Psoas muscle (tissue), 8 donors: ENCODE measurements around the gene FAHD1. TPM values are rescaled to one million over a fixed set of nuclear protein-coding genes. Genes with fewer than 3 reads are reported as not detected.

ENCODE experiments used
- ATAC-seq, 4 donors: fragments of 200-7000 bp; cut with Tn5 transposase; one replicate each; pipeline ENCODE4 v1.9.1; 2020; ENCODE audit warnings: moderate library complexity in 3 of 4, mild to moderate bottlenecking in 2 of 4
- DNase-seq, 2 donors: peaks; one replicate each; pipeline ENCODE4 v3.0.0-alpha.2; 2020
- H3K27ac ChIP-seq: fragments of 200-600 bp; one replicate; pipeline ENCODE4 v1.8.0; 2022
- H3K27me3 ChIP-seq, 3 donors: fragments of 200-600 bp in 1 of 3; one replicate each; pipeline versions ENCODE4 v1.6.1 to v1.8.0; 2013 to 2022; ENCODE audit warnings: low read length in 2 of 3, mild to moderate bottlenecking in 2 of 3, moderate library complexity in 1 of 3; ENCODE audit not compliant: insufficient read depth in 3 of 3
- H3K36me3 ChIP-seq, 2 donors: fragments of 200-600 bp in 1 of 2; one replicate each; pipeline versions ENCODE4 v1.6.1 to v1.8.0; 2013 to 2022; ENCODE audit warnings: low read depth in 1 of 2, mild to moderate bottlenecking in 1 of 2, moderate library complexity in 1 of 2; ENCODE audit not compliant: insufficient read depth in 1 of 2
- H3K4me1 ChIP-seq: fragments of 200-600 bp; one replicate; pipeline ENCODE4 v1.8.0; 2022
- H3K4me3 ChIP-seq: fragments of 200-600 bp; one replicate; pipeline ENCODE4 v1.8.0; 2022; ENCODE audit warnings: mild to moderate bottlenecking
- H3K9me3 ChIP-seq: fragments of 200-600 bp; one replicate; pipeline ENCODE4 v1.8.0; 2022
- WGBS, 3 donors: extraction: QIAGEN DNeasy Blood & Tissue Kit; methylation state at CpG; one replicate each; pipeline versions ENCODE4 v1.1.6 to v1.1.7; 2013; 5-methylcytosine and 5-hydroxymethylcytosine counted together
- intact Hi-C, 2 donors: fragments of 100-400 bp; cut with DNase I; formaldehyde crosslinking; loops; one replicate each; pipeline versions ENCODE4 v1.11.0 to v1.14.2; 2022
- polyA plus RNA-seq, 3 donors: library from polyadenylated mRNA; stranded (reverse); fragments of 200-250 nt; gene quantifications; one replicate each; pipeline ENCODE4 v1.2.3, GENCODE V29; 2013
- total RNA-seq, 4 donors: library from RNA; stranded (reverse); fragmentation: NEBNext Ultra II Directional in 2 of 4; extraction: Animal tissue kit (Norgen Biotek cat#: 25700) in 2 of 4; gene quantifications; one replicate each; pipeline versions ENCODE4 v1.2.1 to v1.2.4, GENCODE V29; 2021 to 2023
- TF ChIP-seq, protein P1 (sequence below): fragments of 200-600 bp; IDR thresholded peaks from one replicate; pipeline ENCODE4 v1.8.0; 2022; ENCODE audit warnings: antibody characterized with exemption
- donor health status: healthy with polysubstance abuse.
- donor health status: DM: no; HTN: no; CAD: no; lungs with moderate emphysema.
- donor health status: Bipolar disorder and iron deficiency.
- donor health status: healthy.
- donor health status: DM: yes; HTN: yes; CAD: no.
- donor health status: DM: no; HTN: no; CAD: no.
- donor health status: DM: no; HTN: no; CAD: no.
- donor health status: DM: yes; HTN: yes; CAD: no.

The FAHD1 gene
- total and polyA plus RNA-seq, 7 donors, result 23.2 to 63.8 (median 27.0) TPM

DNA sequence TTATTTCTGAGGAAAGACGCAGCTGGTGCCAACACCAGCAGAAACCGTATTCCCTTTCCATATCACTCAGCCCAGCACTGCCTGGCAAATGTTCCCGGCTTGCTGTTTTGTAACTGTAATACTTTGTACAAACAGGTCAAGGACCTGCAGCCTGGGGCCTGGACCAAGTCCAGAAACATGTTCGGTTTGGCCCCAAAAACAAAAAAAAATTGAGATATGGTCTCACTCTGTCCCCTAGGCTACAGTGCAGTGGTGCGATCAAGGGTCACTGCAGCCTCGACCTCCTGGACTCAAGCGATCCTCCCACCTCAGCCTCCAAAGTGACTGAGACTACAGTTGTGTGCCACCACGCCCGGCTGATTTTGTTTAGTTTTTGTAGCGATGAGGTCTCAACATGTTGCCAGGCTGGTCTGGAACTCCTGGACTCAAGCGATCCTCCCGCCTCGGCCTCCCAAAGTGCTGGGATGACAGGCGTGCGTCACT, 1.6 kb upstream of the FAHD1 start:
- H3K27ac ChIP-seq, result peak overlapping the region; percentile 90
- H3K4me3 ChIP-seq, result peak overlapping the region; percentile 79
- WGBS, 3 donors, result 67 to 73% (median 73%) methylated on average over 15 of the region's 15 CpGs
- intact Hi-C loops, result no loop called here
- no peaks in the 10 kb centered on the region for H3K9me3 ChIP-seq
- H3K4me1 ChIP-seq, result peaks cover 46% of the 10 kb centered on the region
- no peaks in the 10 kb centered on the region for H3K27me3 ChIP-seq
- TF ChIP-seq, protein P1, sequence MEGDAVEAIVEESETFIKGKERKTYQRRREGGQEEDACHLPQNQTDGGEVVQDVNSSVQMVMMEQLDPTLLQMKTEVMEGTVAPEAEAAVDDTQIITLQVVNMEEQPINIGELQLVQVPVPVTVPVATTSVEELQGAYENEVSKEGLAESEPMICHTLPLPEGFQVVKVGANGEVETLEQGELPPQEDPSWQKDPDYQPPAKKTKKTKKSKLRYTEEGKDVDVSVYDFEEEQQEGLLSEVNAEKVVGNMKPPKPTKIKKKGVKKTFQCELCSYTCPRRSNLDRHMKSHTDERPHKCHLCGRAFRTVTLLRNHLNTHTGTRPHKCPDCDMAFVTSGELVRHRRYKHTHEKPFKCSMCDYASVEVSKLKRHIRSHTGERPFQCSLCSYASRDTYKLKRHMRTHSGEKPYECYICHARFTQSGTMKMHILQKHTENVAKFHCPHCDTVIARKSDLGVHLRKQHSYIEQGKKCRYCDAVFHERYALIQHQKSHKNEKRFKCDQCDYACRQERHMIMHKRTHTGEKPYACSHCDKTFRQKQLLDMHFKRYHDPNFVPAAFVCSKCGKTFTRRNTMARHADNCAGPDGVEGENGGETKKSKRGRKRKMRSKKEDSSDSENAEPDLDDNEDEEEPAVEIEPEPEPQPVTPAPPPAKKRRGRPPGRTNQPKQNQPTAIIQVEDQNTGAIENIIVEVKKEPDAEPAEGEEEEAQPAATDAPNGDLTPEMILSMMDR, result no peak
- no peak for ATAC-seq
- no peak for DNase-seq
- H3K36me3 ChIP-seq, result peaks cover 0 to 38% of the 10 kb centered on the region in 2 donors

DNA sequence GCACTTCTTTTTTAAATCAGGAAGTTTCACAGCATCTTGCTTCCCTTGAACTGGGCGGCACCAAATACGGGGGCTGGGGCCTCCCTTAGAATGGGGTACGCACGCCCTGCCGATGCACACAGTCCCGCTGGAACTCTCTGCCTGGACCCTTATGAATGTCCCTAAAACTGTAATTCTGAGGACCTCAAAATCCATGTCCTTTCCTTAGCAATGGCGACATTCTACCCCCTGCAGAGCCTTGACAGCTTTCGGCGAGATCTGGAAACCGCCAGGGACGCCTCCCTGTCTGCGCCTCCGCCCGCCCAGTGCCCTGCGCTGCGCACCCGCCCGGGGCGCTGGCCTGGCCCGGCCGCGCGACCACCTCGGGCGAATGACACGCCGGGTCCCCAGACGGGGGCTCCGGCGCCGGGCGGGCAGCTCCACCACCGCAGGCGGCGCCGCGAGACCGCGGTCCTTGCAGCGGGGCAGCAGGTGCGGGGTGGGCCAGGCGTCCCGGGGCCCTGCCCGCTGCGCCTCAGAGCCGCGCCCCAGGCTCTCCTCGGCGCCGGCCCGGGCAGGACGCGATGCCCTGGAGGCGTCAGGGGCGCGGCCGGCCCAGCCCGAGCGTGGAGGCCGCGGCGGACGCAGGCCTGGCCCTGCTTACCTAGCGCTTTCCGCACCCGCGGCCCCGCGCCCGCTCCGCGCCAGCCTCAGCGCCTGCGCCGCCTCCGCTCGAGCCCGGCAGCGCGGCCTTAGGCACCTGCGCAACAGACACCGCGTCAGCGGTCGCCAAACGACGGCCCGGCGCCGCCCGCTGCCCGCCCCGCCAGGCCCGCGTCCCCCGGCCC, 929 bp upstream of the FAHD1 start:
- no peak for DNase-seq
- Histone ChIP-seq H3K4me3 (peak overlapping the region; percentile 79), H3K9me3 (no peaks in the 10 kb centered on the region), H3K27ac (peak overlapping the region; percentile 90), H3K4me1 (peaks cover 47% of the 10 kb centered on the region), H3K36me3 (peaks cover 0 to 37% of the 10 kb centered on the region in 2 donors), H3K27me3 (no peaks in the 10 kb centered on the region)
- peak; percentile 39 to 56 (median 47) for ATAC-seq
- TF ChIP-seq, protein P1, result peak; percentile 20
- intact Hi-C loops, result no loop called here
- WGBS, 3 donors, result 2% methylated on average over 45 to 96 of the region's 96 CpGs

DNA sequence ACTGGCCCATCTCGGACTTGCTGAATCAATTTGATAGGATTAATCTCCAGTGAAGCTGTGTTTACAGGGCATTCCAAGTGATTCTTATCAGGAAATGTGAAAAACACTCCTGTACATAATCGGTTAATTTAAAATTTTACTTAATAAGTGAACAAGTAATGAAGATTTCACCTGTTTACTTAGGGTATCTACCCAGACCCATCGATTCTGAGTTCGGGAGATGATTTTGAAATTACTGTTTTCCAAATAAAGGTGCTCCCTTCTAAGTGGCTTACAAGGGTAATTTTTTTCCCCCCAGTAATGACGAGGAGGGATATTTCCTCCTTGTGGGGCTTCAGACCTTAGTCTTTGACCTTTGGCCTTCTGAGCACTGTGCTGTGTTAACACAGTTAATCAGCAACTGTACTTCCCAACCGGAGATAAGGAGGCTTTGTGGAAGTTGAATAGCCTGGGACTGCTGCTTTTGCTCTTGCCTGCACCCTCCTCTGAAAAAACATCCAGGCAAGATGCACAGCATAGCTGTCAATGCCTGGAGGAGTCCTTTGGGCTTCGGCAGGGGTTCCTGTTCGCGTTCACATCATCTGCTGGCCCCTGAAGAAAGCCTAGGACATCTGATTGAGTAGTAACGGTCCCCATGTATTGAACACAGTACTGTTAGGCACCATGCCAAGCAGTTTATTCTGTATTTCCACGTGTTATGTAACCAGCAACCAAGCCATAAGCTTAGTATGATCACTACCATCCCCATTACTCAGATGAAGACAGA, 1.8 kb downstream of the FAHD1 start:
- no peaks in the 10 kb centered on the region for H3K9me3 ChIP-seq
- H3K4me3 ChIP-seq, result peak overlapping the region; percentile 79
- no peaks in the 10 kb centered on the region for H3K27me3 ChIP-seq
- no peak for DNase-seq
- intact Hi-C loops, result no loop called here
- H3K4me1 ChIP-seq, result peaks cover 44% of the 10 kb centered on the region
- H3K36me3 ChIP-seq, result peaks cover 0 to 28% of the 10 kb centered on the region in 2 donors
- no peak for ATAC-seq
- 74 to 76% (median 76%) methylated on average over 11 of the region's 11 CpGs for WGBS, 3 donors
- TF ChIP-seq, protein P1, result no peak
- peak overlapping the region; percentile 8 for H3K27ac ChIP-seq

DNA sequence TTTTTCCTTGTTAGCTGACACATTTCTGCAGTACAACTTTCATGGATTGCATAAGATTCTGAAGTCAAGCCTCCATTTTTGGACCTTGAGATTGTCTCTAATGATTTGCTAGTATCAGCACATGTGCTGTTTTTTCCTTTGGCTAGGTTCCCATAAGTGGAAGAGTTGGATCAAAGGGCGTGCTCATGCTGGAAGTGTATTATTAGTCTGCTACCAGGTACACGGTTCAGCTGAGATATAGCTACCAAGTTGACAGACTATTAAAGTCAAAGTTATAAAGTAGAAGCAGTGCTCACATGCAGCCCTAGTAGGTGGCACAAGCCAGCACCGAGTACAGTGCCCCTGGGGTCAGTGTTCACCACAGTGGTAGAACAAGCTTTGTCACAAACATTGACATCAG, 3.2 kb downstream of the FAHD1 start:
- intact Hi-C loops, result no loop called here
- H3K36me3 ChIP-seq, result peaks cover 0 to 28% of the 10 kb centered on the region in 2 donors
- no peaks in the 10 kb centered on the region for H3K9me3 ChIP-seq
- DNase-seq (no peak), ATAC-seq (no peak)
- H3K4me1 ChIP-seq, result peaks cover 31% of the 10 kb centered on the region
- no peak overlapping the region for H3K27ac ChIP-seq
- 29 to 43% (median 38%) methylated on average over 3 of the region's 3 CpGs for WGBS, 3 donors
- H3K27me3 ChIP-seq, result no peaks in the 10 kb centered on the region
- no peak overlapping the region for H3K4me3 ChIP-seq
- TF ChIP-seq, protein P1, result no peak
